Right lung (tissue), 10 donors: ENCODE data around the gene KCNH1. TPM values are rescaled to one million over a fixed set of nuclear protein-coding genes. Genes with fewer than 3 reads are reported as not detected.

Source experiments
- DNase-seq, 2 donors: peaks; one replicate each; pipeline ENCODE4 v3.0.0-alpha.2; 2013
- long read RNA-seq, 8 donors: transcript quantifications; one replicate each; lab custom pipeline, GENCODE V29; 2026
- polyA plus RNA-seq, 5 donors: library from polyadenylated mRNA; unstranded; fragments of 120-200 nt; gene quantifications; one replicate each; pipeline versions ENCODE4 v1.2.1 to v1.2.3, GENCODE V29; 2013; ENCODE audit warnings: inconsistent platforms in 1 of 5, low replicate concordance in 1 of 5; ENCODE audit not compliant: insufficient read length in 5 of 5, insufficient read depth in 1 of 5

Gene KCNH1, protein sequence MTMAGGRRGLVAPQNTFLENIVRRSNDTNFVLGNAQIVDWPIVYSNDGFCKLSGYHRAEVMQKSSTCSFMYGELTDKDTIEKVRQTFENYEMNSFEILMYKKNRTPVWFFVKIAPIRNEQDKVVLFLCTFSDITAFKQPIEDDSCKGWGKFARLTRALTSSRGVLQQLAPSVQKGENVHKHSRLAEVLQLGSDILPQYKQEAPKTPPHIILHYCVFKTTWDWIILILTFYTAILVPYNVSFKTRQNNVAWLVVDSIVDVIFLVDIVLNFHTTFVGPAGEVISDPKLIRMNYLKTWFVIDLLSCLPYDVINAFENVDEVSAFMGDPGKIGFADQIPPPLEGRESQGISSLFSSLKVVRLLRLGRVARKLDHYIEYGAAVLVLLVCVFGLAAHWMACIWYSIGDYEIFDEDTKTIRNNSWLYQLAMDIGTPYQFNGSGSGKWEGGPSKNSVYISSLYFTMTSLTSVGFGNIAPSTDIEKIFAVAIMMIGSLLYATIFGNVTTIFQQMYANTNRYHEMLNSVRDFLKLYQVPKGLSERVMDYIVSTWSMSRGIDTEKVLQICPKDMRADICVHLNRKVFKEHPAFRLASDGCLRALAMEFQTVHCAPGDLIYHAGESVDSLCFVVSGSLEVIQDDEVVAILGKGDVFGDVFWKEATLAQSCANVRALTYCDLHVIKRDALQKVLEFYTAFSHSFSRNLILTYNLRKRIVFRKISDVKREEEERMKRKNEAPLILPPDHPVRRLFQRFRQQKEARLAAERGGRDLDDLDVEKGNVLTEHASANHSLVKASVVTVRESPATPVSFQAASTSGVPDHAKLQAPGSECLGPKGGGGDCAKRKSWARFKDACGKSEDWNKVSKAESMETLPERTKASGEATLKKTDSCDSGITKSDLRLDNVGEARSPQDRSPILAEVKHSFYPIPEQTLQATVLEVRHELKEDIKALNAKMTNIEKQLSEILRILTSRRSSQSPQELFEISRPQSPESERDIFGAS
- polyA plus RNA-seq: under 1 TPM; 0.07 to 0.59 (median 0.18) TPM
- long read RNA-seq, donor 1: 0 reads
- long read RNA-seq, donor 2: 0 reads
- long read RNA-seq, donor 3: 0 reads
- long read RNA-seq, donor 4: 0 reads
- long read RNA-seq, donor 5: 0 reads
- long read RNA-seq, donor 6: 0 reads
- long read RNA-seq, donor 7: 0 reads
- long read RNA-seq, donor 8: 0 reads

DNA sequence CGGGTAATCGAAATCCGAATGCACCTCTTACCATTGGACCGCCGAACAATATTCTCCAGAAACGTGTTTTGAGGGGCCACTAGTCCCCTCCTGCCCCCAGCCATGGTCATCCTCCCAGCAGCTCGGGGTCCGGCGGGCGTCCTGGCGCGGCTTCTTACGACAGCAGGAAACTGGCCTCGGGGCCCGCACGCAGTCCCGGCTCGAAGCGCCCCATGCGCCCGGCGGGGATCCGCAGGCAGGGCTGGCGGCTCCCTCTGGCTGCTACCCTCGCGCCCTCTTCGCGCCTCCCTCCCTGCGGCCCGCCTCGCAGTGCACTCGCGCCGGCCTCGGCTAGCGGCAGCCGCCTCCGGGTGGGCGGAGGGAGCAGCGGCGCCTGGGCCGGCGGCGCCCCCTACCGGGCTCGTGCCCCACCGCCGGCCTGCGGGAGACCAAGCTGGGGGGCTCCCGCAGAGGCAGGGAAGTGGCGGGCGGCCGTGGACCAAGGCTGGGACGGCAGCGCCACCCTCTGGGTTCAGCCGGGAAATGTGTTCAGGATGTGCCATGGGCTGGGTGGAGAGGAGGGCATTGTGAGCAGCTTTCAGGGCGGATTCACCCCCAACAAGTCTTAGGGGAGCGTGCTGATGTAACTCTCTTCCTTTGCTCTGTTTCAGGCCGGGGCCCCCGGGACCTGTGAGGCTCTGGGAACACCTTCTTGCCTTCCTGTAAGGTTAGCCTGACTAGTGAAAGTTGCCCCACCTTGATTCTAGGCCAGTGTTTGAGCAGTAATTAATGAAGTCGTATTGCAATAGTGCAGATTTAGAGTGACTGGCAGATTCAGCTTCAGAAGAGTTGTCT is at the start of gene KCNH1:
KCNH1 (minus strand) TSS at position 313 of the 834 bp plus-strand sequence; CDS start at position 110, 203 bp downstream.
- DNase-seq: peak; percentile 67 to 76

DNA sequence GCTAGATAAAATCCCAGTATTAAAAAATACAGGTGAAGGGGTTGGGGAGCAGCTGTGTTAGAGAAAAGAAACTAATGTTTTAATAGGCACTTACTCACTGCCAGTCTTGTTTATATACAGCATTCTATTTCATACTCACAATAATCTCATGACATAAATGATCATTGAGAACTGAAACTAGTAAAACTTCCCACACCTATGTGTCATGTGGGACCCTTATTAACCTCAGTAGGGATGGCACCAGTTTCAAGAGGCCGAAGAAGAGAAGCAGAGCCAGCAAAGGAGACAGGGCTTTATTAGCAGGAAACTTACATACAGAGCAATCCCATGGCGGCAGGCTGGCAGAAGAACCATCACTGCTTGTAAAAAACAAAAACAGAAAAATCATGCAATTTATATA is 48.8 kb upstream of the KCNH1 start:
- DNase-seq: no peak

DNA sequence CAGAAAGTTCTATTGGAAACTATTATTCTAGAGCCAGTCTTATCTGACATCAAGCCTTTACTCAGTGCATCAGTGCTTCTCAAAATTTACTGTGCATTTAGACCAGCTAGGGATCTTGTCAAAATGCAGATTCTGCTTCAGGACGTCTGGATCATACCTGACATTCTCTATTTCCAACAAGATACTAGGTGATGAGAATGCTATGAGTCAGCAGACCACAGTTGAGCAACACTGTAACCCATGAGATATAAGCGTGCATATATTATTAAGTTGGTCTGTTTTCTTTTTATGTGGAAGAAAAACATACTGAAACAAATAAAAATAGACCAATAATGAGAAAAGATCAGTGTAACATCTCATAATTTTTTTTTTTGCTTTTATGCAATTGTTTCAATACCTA is 40.4 kb upstream of the KCNH1 start:
- DNase-seq: no peak

DNA sequence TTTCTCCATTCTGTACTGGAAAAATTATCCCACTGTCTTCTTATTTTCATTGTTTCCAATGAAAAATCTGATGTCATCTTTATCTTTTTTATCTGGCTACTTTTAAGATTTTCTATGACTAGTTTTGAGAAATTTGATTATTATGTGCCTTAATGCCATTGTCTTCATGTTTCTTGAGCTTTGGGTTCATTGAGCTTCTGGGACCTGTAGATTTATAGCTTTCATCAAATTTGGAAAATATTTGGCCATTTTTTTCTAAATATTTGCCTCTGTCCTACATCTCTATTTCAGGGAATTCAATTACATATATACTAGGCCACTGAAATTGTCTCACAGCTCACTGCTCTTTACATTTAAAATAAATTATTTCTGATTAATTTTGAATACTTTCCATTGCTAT is 38.7 kb upstream of the KCNH1 start:
- DNase-seq: no peak

DNA sequence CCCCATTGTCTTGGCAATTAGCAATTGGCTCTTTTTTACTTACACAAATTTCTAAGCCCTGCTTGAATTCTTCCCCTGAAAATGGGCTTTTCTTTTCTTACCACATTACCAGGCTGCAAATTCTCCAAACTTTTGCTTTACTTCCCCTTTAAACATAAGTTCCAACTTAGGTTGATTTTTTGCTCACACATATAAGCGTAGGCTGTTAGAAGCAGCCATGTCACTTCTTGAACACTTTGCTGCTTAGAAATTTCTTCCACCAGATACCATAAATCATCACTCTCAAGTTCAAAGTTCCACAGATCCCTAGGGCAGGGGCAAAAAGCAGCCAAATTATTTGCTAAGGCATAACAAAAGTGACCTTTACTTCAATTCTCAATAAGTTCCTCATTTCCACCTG is 35.4 kb upstream of the KCNH1 start:
- no peak for DNase-seq

DNA sequence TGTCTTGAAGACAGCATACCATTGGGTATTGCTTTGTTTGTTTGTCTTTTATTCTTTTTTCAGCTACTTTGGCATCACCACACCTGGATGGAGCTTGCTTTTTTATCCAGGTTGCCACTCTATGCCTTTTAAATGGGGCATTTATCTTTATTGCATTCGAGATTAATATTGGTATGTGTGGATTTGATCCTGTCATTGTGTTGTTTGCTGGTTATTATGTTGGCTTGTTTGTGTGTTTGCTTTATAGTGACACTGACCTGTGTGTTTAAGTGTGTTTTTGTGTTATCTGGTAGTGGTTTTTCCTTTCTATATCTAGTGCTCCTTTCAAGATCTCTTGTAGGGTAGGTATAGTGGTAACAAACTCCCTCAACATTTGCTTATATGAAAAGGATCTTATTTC is 24.9 kb upstream of the KCNH1 start:
- no peak for DNase-seq

DNA sequence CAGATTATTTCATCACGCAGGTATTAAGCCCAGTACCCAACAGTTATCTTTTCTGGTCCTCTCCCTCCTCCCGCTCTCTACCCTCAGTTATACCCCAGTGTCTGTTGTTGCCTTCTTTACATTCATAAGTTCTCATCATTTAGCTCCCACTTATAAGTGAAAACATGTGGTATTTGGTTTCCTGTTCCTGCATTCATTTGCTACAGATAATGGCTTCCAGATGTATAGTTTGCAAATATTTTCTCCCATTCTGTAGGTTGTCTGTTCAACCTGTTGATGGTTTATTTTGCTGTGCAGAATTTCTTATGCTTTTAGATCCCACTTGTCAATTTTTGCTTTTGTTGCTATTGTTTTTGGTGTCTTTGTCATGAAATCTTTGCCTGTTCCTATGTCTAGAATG is 21.1 kb upstream of the KCNH1 start:
- no peak for DNase-seq

DNA sequence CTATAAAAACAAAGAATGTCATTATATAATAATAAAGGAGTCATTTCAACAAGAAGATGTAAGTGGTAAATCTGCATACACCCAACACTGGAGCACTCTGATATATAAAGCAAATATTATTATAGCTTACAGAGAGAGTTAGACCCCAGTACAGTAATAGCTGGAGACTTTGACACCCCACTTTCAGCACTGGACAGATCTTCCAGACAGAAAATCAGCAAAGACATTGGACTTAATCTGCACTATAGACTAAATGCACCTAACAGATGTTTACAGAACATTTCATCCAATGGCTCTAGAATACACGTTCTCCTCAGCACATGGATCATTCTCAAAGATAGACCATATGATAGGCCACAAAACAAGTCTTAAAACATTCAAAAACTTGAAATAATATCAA is 20.0 kb upstream of the KCNH1 start:
- DNase-seq: no peak

DNA sequence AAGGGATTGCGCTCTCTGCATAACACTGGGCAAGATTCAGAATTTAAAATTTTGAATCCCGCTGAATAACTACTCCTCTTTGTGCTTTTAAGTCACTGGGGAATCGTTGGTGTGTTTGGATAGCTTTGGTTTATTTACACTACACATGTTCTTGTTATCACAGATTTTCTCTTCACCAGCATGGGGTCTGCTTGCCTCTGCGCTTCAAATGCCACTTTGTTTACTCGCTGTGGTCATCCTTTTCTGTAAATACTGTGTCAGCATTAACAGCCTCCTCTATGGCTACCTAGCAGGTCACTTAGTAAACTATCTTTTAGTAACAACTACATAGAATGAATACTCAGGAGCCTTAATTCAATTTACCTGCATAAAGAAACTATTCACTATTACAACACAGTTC is 14.4 kb upstream of the KCNH1 start:
- DNase-seq: no peak

DNA sequence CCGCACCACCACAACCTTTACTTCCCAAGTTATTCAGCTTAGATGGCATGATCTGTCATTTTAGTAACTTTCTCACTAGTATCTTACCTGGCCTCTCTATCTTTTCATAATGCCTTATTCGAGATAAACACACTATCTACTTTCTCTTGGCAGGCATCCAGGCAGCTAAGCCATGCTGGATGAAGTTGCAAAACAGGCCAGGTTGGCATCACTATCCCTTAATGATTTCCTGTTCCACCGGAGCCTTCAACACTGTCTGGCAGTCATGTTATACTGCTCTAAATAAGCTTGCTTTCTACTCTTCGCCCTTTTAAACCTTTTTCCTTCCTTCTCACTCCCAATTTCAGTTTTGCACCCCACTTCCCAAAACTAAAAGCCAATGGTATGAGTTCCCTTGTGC is 12.0 kb upstream of the KCNH1 start:
- DNase-seq: no peak

DNA sequence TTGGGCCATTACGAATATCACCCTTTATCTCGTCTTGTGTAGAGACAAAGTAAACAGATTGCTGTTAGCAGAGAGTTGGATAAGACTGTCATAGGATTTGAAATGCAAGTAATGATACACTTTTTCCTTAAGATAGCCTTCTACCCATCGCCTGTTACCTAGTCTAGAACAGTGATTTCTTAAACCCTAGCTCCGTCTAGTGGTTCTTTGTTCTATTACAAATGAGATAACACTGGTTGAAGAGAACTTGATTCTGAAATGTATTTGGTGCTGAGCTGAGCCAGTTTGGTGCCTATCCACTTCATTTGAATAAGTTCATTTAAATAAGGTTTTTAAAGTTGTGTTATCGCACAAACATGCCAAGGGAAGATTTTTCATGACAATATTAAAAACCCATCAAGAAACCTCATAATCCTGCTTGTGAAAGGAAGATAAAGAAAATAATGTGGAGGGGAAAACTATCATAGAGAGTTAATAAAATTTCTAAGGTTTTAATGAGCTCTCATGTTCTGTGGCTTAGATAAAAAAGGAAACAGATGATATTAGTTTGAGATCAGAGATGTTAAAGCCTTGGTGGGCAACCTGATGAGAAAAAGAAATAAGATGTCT is 1.5 kb upstream of the KCNH1 start:
- DNase-seq: peak in 1 of 2 donors; percentile 32

DNA sequence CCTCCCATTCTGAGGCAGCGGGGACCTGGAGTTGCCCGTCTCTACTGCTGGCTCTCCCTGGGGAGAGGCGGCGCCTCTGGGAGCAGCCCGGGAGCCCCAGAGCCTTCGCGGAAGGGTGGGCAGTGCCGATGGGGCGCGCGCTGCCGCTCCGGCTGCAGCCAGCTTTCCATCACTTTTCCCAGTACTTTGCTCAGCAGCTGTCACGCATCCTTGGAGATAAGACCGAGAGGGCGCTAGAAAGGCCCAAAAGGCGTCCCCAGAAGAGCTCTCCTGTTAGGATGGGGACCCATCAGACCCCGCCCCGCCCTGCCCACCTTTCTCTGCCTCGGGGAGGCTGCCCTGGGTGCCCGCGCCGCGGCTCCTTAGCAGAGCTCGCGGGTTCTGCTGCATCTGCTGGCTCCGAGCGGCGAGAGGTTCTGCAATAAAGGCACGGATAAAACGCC is 534 bp downstream of the KCNH1 start:
- DNase-seq: no peak

DNA sequence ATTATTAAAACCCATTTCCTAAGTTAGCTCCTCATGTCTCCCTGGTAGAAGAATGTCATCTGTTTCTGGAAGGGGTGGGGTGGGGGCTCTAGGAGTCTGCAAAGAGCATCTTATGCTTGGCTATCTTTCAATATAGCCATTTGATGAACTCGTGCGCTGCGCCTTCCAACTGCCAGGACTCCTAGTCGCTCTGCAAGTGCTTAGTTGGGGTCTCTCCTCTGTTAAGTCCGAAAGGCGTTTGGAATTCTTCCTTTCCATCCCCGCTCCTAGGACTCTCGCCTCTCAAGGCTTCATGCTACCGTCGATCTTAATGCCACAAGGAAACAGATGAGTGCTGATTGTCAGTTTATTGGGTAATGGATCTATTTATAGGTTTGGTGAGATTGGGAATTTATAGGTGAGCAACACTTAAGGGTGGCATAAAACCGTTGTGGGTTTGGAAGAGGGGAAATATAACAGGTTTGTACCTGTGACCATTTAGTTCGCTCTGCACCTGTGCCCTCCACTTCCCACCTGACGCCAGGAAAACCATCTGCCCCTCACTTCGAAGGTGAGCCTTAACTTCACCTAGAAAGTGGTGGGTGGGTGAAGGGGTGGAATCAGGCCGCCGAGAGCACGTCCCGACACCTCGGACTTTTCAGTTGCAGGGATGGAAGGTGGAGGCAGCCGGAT is 1.1 kb downstream of the KCNH1 start:
- no peak for DNase-seq

DNA sequence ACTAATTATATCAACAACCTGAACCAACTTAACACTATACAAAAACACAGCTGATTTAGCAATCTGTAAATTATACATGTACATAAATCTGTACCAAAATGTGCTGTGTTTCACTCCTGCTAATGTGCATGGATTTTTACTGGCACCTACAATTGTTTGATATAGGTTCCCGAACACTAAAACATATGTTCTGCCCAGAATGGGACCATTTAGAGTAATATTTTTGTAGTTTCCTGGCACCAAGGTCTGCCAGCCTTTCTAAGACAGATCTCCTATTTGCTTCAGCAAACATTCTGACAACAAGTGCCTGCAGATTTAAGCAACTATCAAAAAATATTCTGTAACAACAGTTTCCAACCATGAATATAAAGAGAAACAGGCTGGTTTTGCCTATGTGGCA is 4.2 kb downstream of the KCNH1 start:
- no peak for DNase-seq

DNA sequence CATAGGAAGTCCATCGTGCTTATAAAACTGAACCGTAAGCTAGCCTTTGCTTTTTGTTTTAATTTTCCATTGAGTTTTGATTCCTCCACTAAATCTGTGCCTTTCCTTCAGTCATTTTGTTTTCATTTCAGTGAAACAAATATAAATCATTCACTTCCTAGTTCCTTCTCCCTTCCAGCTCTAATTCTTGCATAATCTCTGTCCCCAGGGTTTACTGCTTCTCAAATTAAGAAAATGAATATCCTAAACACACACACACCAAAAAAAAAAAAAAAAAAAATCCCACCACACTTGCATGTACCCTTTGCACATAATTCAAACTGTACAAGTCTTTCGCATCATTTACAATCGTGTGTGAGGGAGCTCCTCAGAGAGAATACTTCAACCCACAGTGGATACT is 6.8 kb downstream of the KCNH1 start:
- no peak for DNase-seq

DNA sequence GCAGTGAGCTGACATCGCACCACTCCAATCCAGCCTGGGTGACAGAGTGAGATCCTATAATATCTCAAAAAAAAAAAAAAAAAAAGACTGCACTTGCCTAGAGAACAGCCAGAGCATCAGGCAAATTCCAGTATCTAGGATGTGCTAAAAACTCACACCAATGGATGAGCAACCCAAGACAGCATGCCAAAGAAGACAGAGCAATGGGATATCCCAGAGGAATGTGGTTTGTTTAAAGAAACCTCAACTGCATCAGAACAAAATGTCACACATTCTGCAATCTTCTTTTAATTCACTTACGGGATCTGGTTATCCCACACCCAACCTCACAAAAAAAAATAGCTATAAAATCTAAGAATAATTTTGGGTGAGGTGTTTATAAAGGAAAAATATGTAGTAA is 7.3 kb downstream of the KCNH1 start:
- DNase-seq: no peak

DNA sequence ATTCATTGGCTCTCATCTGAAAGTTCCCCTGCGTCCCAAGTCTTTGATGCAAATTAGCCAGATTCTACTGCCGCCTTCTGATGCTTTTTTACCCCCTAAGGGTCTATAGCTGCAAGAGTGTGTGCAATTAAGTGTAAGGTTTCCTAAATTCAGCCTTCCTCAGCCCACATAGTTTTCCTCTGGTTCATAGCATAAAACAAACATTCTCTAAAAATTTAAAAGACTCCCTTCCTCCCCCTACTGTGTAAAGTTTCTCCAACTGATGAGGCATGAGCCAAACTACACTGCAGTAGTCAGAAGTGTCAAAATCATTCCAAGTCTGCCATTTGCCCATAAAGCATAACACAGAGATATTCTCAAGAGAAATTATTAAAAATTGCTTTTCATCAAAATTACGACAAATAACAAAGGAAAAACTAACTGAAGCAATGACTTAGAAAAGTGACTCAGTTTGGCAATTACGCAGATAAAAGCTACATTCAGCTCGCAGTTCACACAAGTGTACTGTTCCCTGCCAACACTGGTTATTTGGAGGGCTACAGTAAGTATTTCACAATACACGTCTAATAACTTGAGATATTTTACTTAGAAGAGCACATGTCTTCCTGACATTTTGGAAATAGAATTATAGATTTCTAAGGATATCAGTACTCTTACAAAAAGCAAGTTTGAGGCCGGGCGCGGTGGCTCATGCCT is 15.4 kb downstream of the KCNH1 start:
- no peak for DNase-seq

DNA sequence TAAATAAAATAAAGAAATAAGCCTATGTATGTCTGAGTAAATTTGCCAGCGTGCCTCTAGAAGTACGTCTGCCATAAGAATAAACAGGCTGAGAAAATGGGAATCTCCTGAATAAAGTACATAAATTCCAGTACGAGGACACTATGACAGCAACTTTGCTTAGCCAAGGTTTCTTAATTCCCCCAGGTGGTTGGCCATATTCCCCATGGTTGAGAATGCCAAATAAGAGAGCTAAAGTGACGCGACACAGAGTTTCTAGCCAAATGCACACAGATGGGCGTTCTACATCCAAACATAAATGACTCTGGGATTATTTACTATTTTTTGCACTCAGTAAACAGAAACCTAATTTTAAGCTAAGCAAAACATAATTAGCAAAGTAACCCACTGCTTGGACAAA is 19.5 kb downstream of the KCNH1 start:
- DNase-seq: no peak

DNA sequence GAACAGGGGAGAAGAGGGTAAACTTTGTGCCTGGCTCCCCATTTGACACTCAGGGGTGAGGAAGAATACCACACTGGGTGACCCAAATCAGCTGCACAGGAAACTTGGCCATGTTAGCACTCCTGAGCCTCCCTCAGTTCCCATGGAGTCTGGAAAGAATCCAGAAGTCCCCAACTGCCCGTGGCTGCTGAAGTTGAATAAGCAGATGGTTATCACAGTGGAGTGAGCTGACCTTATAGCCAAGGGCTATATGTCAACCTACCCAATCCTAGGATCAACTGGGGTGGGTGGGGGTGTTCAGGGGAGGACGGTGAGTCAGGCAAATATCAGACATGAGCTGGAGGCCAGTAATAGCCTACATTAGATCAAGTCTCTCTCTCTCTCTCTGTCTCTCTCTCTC is 20.4 kb downstream of the KCNH1 start:
- no peak for DNase-seq

DNA sequence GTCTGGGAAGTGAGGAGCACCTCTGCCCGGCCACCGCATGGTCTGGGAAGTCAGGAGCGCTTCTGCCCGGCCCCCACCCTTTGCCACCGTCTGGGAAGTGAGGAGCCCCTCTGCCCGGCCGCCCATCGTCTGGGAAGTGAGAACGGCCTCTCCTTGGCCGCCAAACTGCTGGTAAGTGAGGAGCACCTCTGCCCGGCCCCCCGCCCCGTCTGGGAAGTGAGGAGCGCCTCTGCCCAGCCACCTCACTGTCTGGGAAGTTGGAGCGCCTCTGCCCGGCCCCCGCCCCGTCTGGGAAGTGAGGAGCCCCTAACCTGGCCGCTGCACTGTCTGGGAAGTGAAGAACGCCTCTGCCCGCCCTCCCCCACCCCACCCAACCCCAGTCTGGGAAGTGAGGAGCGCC is 22.6 kb downstream of the KCNH1 start:
- no peak for DNase-seq
